ENCODE results near the gene DGLUCY.

Gene DGLUCY

DNA sequence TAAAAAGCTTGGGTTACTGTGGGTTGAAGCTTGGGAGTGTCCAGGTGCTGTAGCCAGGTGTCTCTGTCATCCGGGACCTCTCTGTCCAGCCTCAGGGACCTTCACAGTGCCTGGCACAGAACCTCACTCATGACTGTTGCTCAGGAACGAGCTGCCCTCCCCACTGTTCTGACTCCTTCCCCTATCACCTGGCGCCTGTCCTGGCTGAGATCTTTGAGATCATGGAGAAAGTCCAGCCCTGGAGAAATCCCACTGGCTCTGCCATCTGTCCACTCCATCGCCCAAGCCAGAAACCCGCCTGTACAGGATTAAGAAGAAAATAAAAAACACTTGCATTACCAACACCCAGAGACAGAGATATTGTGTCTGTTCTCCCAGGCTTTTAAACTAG, 53.5 kb downstream of the DGLUCY start:
- H3K36me3 ChIP-seq (ENCODE audit: insufficient read depth, low read length), result peaks cover 77% of the 10 kb centered on the region

DNA sequence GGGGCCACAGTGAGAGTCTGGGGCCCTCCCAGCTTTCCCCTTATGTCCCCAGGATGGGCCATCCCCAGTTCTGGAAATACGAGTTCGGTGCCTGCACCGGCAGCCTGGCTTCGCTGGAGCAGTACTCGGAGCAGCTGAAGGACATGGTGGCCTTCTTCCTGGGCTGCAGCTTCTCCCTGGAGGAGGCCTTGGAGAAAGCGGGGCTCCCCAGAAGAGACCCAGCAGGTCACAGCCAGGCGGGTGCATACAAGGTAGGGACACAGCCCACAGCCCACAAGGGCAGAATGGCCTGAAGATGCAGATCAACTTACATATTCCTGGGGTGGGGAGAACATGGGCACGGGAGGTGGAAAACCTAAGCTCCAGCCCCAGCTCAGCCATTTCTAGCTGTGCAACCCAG, 56.1 kb downstream of the DGLUCY start:
- no peak overlapping the region for H3K27ac ChIP-seq (ENCODE audit: low read length)
- TF ChIP-seq, protein P1, sequence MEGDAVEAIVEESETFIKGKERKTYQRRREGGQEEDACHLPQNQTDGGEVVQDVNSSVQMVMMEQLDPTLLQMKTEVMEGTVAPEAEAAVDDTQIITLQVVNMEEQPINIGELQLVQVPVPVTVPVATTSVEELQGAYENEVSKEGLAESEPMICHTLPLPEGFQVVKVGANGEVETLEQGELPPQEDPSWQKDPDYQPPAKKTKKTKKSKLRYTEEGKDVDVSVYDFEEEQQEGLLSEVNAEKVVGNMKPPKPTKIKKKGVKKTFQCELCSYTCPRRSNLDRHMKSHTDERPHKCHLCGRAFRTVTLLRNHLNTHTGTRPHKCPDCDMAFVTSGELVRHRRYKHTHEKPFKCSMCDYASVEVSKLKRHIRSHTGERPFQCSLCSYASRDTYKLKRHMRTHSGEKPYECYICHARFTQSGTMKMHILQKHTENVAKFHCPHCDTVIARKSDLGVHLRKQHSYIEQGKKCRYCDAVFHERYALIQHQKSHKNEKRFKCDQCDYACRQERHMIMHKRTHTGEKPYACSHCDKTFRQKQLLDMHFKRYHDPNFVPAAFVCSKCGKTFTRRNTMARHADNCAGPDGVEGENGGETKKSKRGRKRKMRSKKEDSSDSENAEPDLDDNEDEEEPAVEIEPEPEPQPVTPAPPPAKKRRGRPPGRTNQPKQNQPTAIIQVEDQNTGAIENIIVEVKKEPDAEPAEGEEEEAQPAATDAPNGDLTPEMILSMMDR (IDR thresholded peaks at IDR 0.05; ENCODE audit: borderline replicate concordance, extremely low read depth, low read length, poor library complexity, severe bottlenecking), result no peak
- TF ChIP-seq EZH2 (IDR thresholded peaks at IDR 0.05; ENCODE audit: borderline replicate concordance, low read depth, low read length, severe bottlenecking), result no peak
- no peak overlapping the region for H3K4me3 ChIP-seq (ENCODE audit: low read depth in 1 of 2, low read length in 2 of 2)
- no peaks in the 10 kb centered on the region for H3K9me3 ChIP-seq (ENCODE audit: insufficient read depth, low read length, severe bottlenecking)
- peaks cover 77% of the 10 kb centered on the region for H3K36me3 ChIP-seq (ENCODE audit: insufficient read depth, low read length)
- no peaks in the 10 kb centered on the region for H3K27me3 ChIP-seq (ENCODE audit: insufficient read depth, low read length, poor library complexity)
- H4K20me1 ChIP-seq (ENCODE audit: insufficient read depth, low read length), result no peaks in the 10 kb centered on the region
- ATAC-seq (ENCODE audit: insufficient read depth, low read depth) (no peak), DNase-seq (no peak)
- no peak overlapping the region for H3K9ac ChIP-seq (ENCODE audit: low read depth, low read length)
- no peak overlapping the region for H3K4me2 ChIP-seq (ENCODE audit: insufficient read depth, low read length)
- no peak overlapping the region for H2AFZ ChIP-seq (ENCODE audit: low read depth, low read length)
- no peaks in the 10 kb centered on the region for H3K79me2 ChIP-seq (ENCODE audit: insufficient read depth, low read length)
- H3K4me1 ChIP-seq (ENCODE audit: insufficient read depth, low read length), result no peaks in the 10 kb centered on the region

More for the DNA sequence above, 53.5 kb downstream of the DGLUCY start:
- H4K20me1 ChIP-seq (ENCODE audit: insufficient read depth, low read length), result no peaks in the 10 kb centered on the region
- no peaks in the 10 kb centered on the region for H3K27me3 ChIP-seq (ENCODE audit: insufficient read depth, low read length, poor library complexity)
- no peak for DNase-seq
- no peak for ATAC-seq (ENCODE audit: insufficient read depth, low read depth)
- H3K9me3 ChIP-seq (ENCODE audit: insufficient read depth, low read length, severe bottlenecking), result no peaks in the 10 kb centered on the region
- no peak for TF ChIP-seq EZH2 (IDR thresholded peaks at IDR 0.05; ENCODE audit: borderline replicate concordance, low read depth, low read length, severe bottlenecking)
- TF ChIP-seq, protein P1 (IDR thresholded peaks at IDR 0.05; ENCODE audit: borderline replicate concordance, extremely low read depth, low read length, poor library complexity, severe bottlenecking), result no peak
- no peak overlapping the region for H3K9ac ChIP-seq (ENCODE audit: low read depth, low read length)
- no peaks in the 10 kb centered on the region for H3K79me2 ChIP-seq (ENCODE audit: insufficient read depth, low read length)
- no peaks in the 10 kb centered on the region for H3K4me1 ChIP-seq (ENCODE audit: insufficient read depth, low read length)
- H3K4me3 ChIP-seq (ENCODE audit: low read depth in 1 of 2, low read length in 2 of 2), result no peak overlapping the region
- H3K4me2 ChIP-seq (ENCODE audit: insufficient read depth, low read length), result no peak overlapping the region
- H2AFZ ChIP-seq (ENCODE audit: low read depth, low read length), result no peak overlapping the region
- H3K27ac ChIP-seq (ENCODE audit: low read length), result no peak overlapping the region

DNA sequence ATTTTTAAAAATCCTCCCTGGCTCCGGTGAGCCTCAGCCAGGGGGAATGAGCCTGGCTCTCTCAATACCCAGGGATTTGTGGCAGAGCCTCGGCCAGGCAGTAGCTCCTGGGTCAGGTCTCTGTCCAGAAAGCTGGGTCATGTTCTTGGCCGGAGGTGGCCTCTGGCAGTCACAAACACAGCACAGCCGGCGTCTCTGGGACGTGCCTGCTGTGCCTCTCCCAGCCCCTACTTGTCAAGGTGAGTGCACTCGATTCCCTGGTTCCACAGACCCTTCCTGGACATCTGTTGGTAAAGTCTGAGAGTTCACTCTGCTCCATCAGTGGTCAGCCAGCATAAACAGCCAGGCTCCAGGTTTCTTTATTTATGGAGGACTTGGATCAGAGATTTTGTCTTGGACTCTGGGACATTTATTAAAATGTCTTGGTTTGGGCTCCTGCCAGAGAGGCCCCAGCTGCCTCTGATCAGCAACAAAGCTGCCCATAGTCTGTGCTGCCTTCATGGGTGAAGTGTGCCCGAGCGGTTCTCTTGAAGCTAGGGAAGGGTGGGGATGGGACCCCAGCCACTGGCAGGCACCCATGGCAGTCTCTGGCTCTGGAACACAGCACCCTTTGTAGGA, 56.7 kb downstream of the DGLUCY start:
- TF ChIP-seq, protein P1 (IDR thresholded peaks at IDR 0.05; ENCODE audit: borderline replicate concordance, extremely low read depth, low read length, poor library complexity, severe bottlenecking), result no peak
- no peak for TF ChIP-seq EZH2 (IDR thresholded peaks at IDR 0.05; ENCODE audit: borderline replicate concordance, low read depth, low read length, severe bottlenecking)
- Histone ChIP-seq H3K4me3 (ENCODE audit: low read depth in 1 of 2, low read length in 2 of 2) (no peak overlapping the region), H3K27ac (ENCODE audit: low read length) (no peak overlapping the region)

More for the DNA sequence above, 56.7 kb downstream of the DGLUCY start:
- H2AFZ ChIP-seq (ENCODE audit: low read depth, low read length), result no peak overlapping the region
- ATAC-seq (ENCODE audit: insufficient read depth, low read depth), result no peak
- no peak overlapping the region for H3K4me2 ChIP-seq (ENCODE audit: insufficient read depth, low read length)
- no peaks in the 10 kb centered on the region for H3K27me3 ChIP-seq (ENCODE audit: insufficient read depth, low read length, poor library complexity)
- no peaks in the 10 kb centered on the region for H3K9me3 ChIP-seq (ENCODE audit: insufficient read depth, low read length, severe bottlenecking)
- no peak for DNase-seq
- H4K20me1 ChIP-seq (ENCODE audit: insufficient read depth, low read length), result no peaks in the 10 kb centered on the region
- peaks cover 77% of the 10 kb centered on the region for H3K36me3 ChIP-seq (ENCODE audit: insufficient read depth, low read length)
- H3K4me1 ChIP-seq (ENCODE audit: insufficient read depth, low read length), result no peaks in the 10 kb centered on the region
- H3K79me2 ChIP-seq (ENCODE audit: insufficient read depth, low read length), result no peaks in the 10 kb centered on the region
- H3K9ac ChIP-seq (ENCODE audit: low read depth, low read length), result no peak overlapping the region

Measured in DND-41 (cell line).